IMR-90 (cell line): ENCODE results near the gene USB1. TPM values are rescaled to one million over a fixed set of nuclear protein-coding genes. Genes with fewer than 3 reads are reported as not detected.

Source experiments
- ATAC-seq: fragments of 200-7000 bp; cut with Tn5 transposase; 2 replicates; pipeline ENCODE4 v1.9.1; 2020; ENCODE audit warnings: low read depth, mild to moderate bottlenecking, moderate library complexity
- BruUV-seq: library from RNA; stranded (reverse); fragments of 400-500 nt; replicated peaks from 2 replicates; lab custom pipeline; 2021; lab: Mats Ljungman, UMichigan
- CTCF ChIA-PET: fragments of 300-600 bp; formaldehyde crosslinking; extraction: SDS; loops from one replicate; lab custom pipeline; 2021; ENCODE audit warnings: antibody characterized with exemption; lab: Yijun Ruan, JAX
- POLR2A ChIA-PET: fragments of 300-600 bp; sonication (Branson Sonifier 250); formaldehyde crosslinking; loops from one replicate; lab custom pipeline; 2022; ENCODE audit warnings: antibody characterized with exemption; ENCODE audit not compliant: unreplicated experiment; lab: Charles Lee
- DNase-seq: peaks from one replicate; pipeline ENCODE4 v3.0.0; 2013
- H2AFZ ChIP-seq: replicated peaks from 2 replicates; pipeline ENCODE3; 2013; ENCODE audit warnings: low read length, mild to moderate bottlenecking; ENCODE audit not compliant: poor library complexity
- H2AK5ac ChIP-seq: 2 replicates; pipeline ENCODE4 v1.6.1; 2013; ENCODE audit warnings: low read depth, low read length, inconsistent platforms
- H2AK9ac ChIP-seq: replicated peaks from 2 replicates; pipeline ENCODE3; 2013; ENCODE audit warnings: mild to moderate bottlenecking, low read depth, low read length, moderate library complexity; ENCODE audit not compliant: poor library complexity
- H2BK120ac ChIP-seq: 2 replicates; pipeline ENCODE4 v1.6.1; 2013; ENCODE audit warnings: low read depth, low read length, inconsistent platforms
- H2BK15ac ChIP-seq: 3 replicates; pipeline ENCODE4 v1.6.1; 2013; ENCODE audit warnings: low read depth, low read length, inconsistent platforms
- H2BK20ac ChIP-seq: 2 replicates; pipeline ENCODE4 v1.6.1; 2013; ENCODE audit warnings: low read depth, mild to moderate bottlenecking, inconsistent platforms, low read length, moderate library complexity
- H2BK5ac ChIP-seq: 2 replicates; pipeline ENCODE4 v1.6.1; 2013; ENCODE audit warnings: mild to moderate bottlenecking, low read depth, low read length, inconsistent platforms; ENCODE audit not compliant: poor library complexity, severe bottlenecking
- H3K14ac ChIP-seq: replicated peaks from 2 replicates; pipeline ENCODE4 v1.6.1; 2013; ENCODE audit warnings: low read depth, low read length, inconsistent platforms
- H3K18ac ChIP-seq: 2 replicates; pipeline ENCODE4 v1.6.1; 2013; ENCODE audit warnings: low read depth, low read length, control low read depth
- H3K23ac ChIP-seq: 2 replicates; pipeline ENCODE4 v1.6.1; 2013; ENCODE audit warnings: low read depth, low read length, inconsistent platforms
- H3K27ac ChIP-seq: 2 replicates; pipeline ENCODE4 v1.5.1; 2013; ENCODE audit warnings: mild to moderate bottlenecking, control low read depth, low read length; ENCODE audit not compliant: insufficient read depth
- H3K27me3 ChIP-seq: 2 replicates; pipeline ENCODE4 v1.6.1; 2013; ENCODE audit warnings: low read length; ENCODE audit not compliant: control insufficient read depth, insufficient read depth
- H3K36me3 ChIP-seq: 2 replicates; pipeline ENCODE4 v1.6.1; 2013; ENCODE audit warnings: low read length, mixed read lengths; ENCODE audit not compliant: control insufficient read depth, insufficient read depth
- H3K4ac ChIP-seq: 2 replicates; pipeline ENCODE4 v1.6.1; 2013; ENCODE audit warnings: low read depth, low read length, inconsistent platforms
- H3K4me1 ChIP-seq: 2 replicates; pipeline ENCODE4 v1.6.1; 2013; ENCODE audit warnings: low read length, mixed read lengths; ENCODE audit not compliant: control insufficient read depth, insufficient read depth
- H3K4me2 ChIP-seq: 2 replicates; pipeline ENCODE4 v1.6.1; 2013; ENCODE audit warnings: low read depth, mild to moderate bottlenecking, control low read depth, low read length, moderate library complexity
- H3K4me3 ChIP-seq: 2 replicates; pipeline ENCODE4 v1.5.1; 2013; ENCODE audit warnings: low read depth, mild to moderate bottlenecking, control low read depth, low read length, moderate library complexity; ENCODE audit not compliant: insufficient read depth
- H3K56ac ChIP-seq: 2 replicates; pipeline ENCODE4 v1.6.1; 2013; ENCODE audit warnings: low read length, inconsistent platforms; ENCODE audit not compliant: insufficient read depth; ENCODE audit errors: extremely low read depth
- H3K79me1 ChIP-seq, 2 experiments: 2 replicates each; pipeline ENCODE4 v1.6.1; 2013; ENCODE audit warnings: low read length in 2 of 2, inconsistent platforms in 1 of 2, low read depth in 1 of 2
- H3K9ac ChIP-seq: 2 replicates; pipeline ENCODE4 v1.6.1; 2013; ENCODE audit warnings: low read depth, low read length, control low read depth
- H3K9me1 ChIP-seq: 2 replicates; pipeline ENCODE4 v1.6.1; 2013; ENCODE audit warnings: low read length, inconsistent platforms; ENCODE audit not compliant: insufficient read depth
- H3K9me3 ChIP-seq: 2 replicates; pipeline ENCODE4 v1.6.1; 2013; ENCODE audit warnings: low read length; ENCODE audit not compliant: control insufficient read depth, insufficient read depth
- H4K20me1 ChIP-seq: 2 replicates; pipeline ENCODE4 v1.6.1; 2013; ENCODE audit warnings: low read length, inconsistent platforms; ENCODE audit not compliant: insufficient read depth
- H4K5ac ChIP-seq: 2 replicates; pipeline ENCODE4 v1.6.1; 2013; ENCODE audit warnings: mild to moderate bottlenecking, low read depth, low read length, control low read depth
- H4K8ac ChIP-seq, 2 experiments: 2 replicates each; pipeline ENCODE4 v1.6.1; 2013; ENCODE audit warnings: low read depth in 2 of 2, low read length in 2 of 2, control low read depth in 1 of 2, inconsistent platforms in 1 of 2
- H4K91ac ChIP-seq: 2 replicates; pipeline ENCODE4 v1.6.1; 2013; ENCODE audit warnings: low read depth, low read length, inconsistent platforms; ENCODE audit not compliant: insufficient read depth
- BHLHE40 ChIP-seq: fragments of 150-350 bp; IDR thresholded peaks from 2 replicates; pipeline ENCODE4 v1.6.1; 2016; ENCODE audit warnings: mild to moderate bottlenecking, low read depth, low read length
- CEBPB ChIP-seq: IDR thresholded peaks from 2 replicates; pipeline ENCODE4 v1.6.1; 2012; ENCODE audit warnings: low read depth, low read length, improper control_type of control experiment
- CHD1 ChIP-seq: IDR thresholded peaks from 2 replicates; pipeline ENCODE4 v1.6.1; 2012; ENCODE audit warnings: low read depth, low read length, improper control_type of control experiment
- CTCF ChIP-seq: conservative IDR thresholded peaks from 2 replicates; pipeline ENCODE4 v1.5.1; 2012; ENCODE audit warnings: mild to moderate bottlenecking, low read depth, low read length, improper control_type of control experiment
- FOS ChIP-seq: fragments of 150-350 bp; IDR thresholded peaks from 2 replicates; pipeline ENCODE4 v1.6.1; 2016; ENCODE audit warnings: low read depth, low read length
- MAFK ChIP-seq: IDR thresholded peaks from 2 replicates; pipeline ENCODE4 v1.6.1; 2012; ENCODE audit warnings: low read depth, low read length, improper control_type of control experiment
- MAZ ChIP-seq: IDR thresholded peaks from 2 replicates; pipeline ENCODE4 v1.6.1; 2012; ENCODE audit warnings: low read depth, mild to moderate bottlenecking, low read length, improper control_type of control experiment, moderate library complexity, borderline replicate concordance
- MXI1 ChIP-seq: IDR thresholded peaks from 2 replicates; pipeline ENCODE4 v1.6.1; 2012; ENCODE audit warnings: low read depth, mild to moderate bottlenecking, low read length, moderate library complexity, borderline replicate concordance
- NFE2L2 ChIP-seq: fragments of 150-350 bp; IDR thresholded peaks from 2 replicates; pipeline ENCODE4 v1.6.1; 2016; ENCODE audit warnings: low read depth, mild to moderate bottlenecking, low read length
- POLR2A ChIP-seq: IDR thresholded peaks from 2 replicates; pipeline ENCODE4 v1.6.1; 2012; ENCODE audit warnings: mild to moderate bottlenecking, low read depth, low read length
- RAD21 ChIP-seq: IDR thresholded peaks from 2 replicates; pipeline ENCODE4 v1.6.1; 2012; ENCODE audit warnings: low read length, improper control_type of control experiment
- RCOR1 ChIP-seq: IDR thresholded peaks from 2 replicates; pipeline ENCODE4 v1.6.1; 2012; ENCODE audit warnings: mild to moderate bottlenecking, low read length, improper control_type of control experiment; ENCODE audit not compliant: insufficient replicate concordance
- RFX5 ChIP-seq: IDR thresholded peaks from 2 replicates; pipeline ENCODE4 v1.8.0; 2012; ENCODE audit warnings: low read depth, mild to moderate bottlenecking, low read length, moderate library complexity
- SMC3 ChIP-seq: fragments of 150-350 bp; IDR thresholded peaks from 2 replicates; pipeline ENCODE4 v1.6.1; 2016; ENCODE audit warnings: low read depth, mild to moderate bottlenecking, antibody characterized with exemption, low read length, moderate library complexity
- WGBS, 2 experiments: methylation state at CpG; one replicate each; pipeline versions ENCODE4 v1.1.5 to v1.1.7; 2013; ENCODE audit warnings: missing lambda C conversion rate in 2 of 2; ENCODE audit not compliant: insufficient read length in 1 of 2; ENCODE audit errors: extremely low coverage in 2 of 2; 5-methylcytosine and 5-hydroxymethylcytosine counted together
- dilution Hi-C: fragments of 300-500 bp; cut with HindIII; formaldehyde crosslinking; loops from one replicate; pipeline ENCODE4 v1.14.3; 2018; ENCODE audit warnings: low sequenced_read_pairs; ENCODE audit not compliant: unreplicated experiment
- in situ Hi-C: fragments of 300-500 bp; cut with MboI; formaldehyde crosslinking; loops from 3 replicates; pipeline ENCODE4 v1.14.3; 2019; ENCODE audit warnings: low sequenced_read_pairs, inconsistent platforms, mixed read lengths
- intact Hi-C: fragments of 100-400 bp; cut with micrococcal nuclease; formaldehyde crosslinking; loops from 2 replicates; pipeline ENCODE4 v1.10.0; 2022
- polyA plus RNA-seq, 3 experiments: library from polyadenylated mRNA; depleted of rRNA; stranded (reverse); fragments of >200 nt; gene quantifications; 2 replicates each; pipeline ENCODE4 v1.2.3, GENCODE V29; 2012; ENCODE audit warnings: low replicate concordance in 1 of 3
- total RNA-seq: library from RNA; depleted of rRNA; stranded (reverse); fragments of >200 nt; gene quantifications from 2 replicates; pipeline ENCODE4 v1.2.3, GENCODE V29; 2012
- TF ChIP-seq, protein P1 (sequence below): fragments of 150-350 bp; IDR thresholded peaks from 2 replicates; pipeline ENCODE4 v1.6.1; 2016; ENCODE audit warnings: low read depth, mild to moderate bottlenecking, low read length, moderate library complexity, borderline replicate concordance
- TF ChIP-seq, protein P2 (sequence below): fragments of 150-350 bp; IDR thresholded peaks from 2 replicates; pipeline ENCODE4 v1.6.1; 2017; ENCODE audit warnings: mild to moderate bottlenecking, antibody characterized with exemption, low read length, low read depth

The USB1 gene
- total and polyA plus RNA-seq, 2 of the 4 experiments (the other 2 are of a cell fraction), result 45.9 to 94.9 TPM

- H2AFZ ChIP-seq, result no peak overlapping the region
- H3K23ac ChIP-seq, result no peak overlapping the region
- H4K8ac ChIP-seq, result no peak overlapping the region
- peak overlapping the region; percentile 61 for H2AK9ac ChIP-seq
- in situ Hi-C loops (no loop called here), intact Hi-C loops (no loop called here), dilution Hi-C loops (no loop called here)
- H4K91ac ChIP-seq, result no peak overlapping the region
- no peak overlapping the region for H3K14ac ChIP-seq
- TF ChIP-seq SMC3 (no peak), BHLHE40 (no peak), RAD21 (no peak), NFE2L2 (no peak), POLR2A (no peak), MXI1 (no peak), MAZ (no peak), CEBPB (no peak), MAFK (no peak), RFX5 (no peak), CHD1 (no peak), CTCF (no peak), RCOR1 (no peak), FOS (no peak)
- TF ChIP-seq, protein P1, sequence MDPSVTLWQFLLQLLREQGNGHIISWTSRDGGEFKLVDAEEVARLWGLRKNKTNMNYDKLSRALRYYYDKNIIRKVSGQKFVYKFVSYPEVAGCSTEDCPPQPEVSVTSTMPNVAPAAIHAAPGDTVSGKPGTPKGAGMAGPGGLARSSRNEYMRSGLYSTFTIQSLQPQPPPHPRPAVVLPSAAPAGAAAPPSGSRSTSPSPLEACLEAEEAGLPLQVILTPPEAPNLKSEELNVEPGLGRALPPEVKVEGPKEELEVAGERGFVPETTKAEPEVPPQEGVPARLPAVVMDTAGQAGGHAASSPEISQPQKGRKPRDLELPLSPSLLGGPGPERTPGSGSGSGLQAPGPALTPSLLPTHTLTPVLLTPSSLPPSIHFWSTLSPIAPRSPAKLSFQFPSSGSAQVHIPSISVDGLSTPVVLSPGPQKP, result no peak
- TF ChIP-seq, protein P2, sequence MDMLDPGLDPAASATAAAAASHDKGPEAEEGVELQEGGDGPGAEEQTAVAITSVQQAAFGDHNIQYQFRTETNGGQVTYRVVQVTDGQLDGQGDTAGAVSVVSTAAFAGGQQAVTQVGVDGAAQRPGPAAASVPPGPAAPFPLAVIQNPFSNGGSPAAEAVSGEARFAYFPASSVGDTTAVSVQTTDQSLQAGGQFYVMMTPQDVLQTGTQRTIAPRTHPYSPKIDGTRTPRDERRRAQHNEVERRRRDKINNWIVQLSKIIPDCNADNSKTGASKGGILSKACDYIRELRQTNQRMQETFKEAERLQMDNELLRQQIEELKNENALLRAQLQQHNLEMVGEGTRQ, result no peak
- H2BK15ac ChIP-seq, result no peak overlapping the region
- ChIA-PET CTCF (no interaction called here), POLR2A (no interaction called here)
- H3K56ac ChIP-seq, result no peak overlapping the region
- H3K27me3 ChIP-seq, result peaks cover 5% of the 10 kb centered on the region; the same call in 1 of the 2 replicates
- H3K79me1 ChIP-seq, result no peaks in the 10 kb centered on the region
- H3K36me3 ChIP-seq, result no peaks in the 10 kb centered on the region
- no peak overlapping the region for H2BK5ac ChIP-seq
- H3K4me1 ChIP-seq, result no peaks in the 10 kb centered on the region
- H3K27ac ChIP-seq, result no peak overlapping the region
- no peak overlapping the region for H4K5ac ChIP-seq
- 73% methylated on average over 3 of the region's 14 CpGs; no CpG with 5 or more reads in 1 of the 2 experiments for WGBS, 2 experiments
- no peak overlapping the region for H3K18ac ChIP-seq
- H2AK5ac ChIP-seq, result no peak overlapping the region
- H3K4me2 ChIP-seq, result no peak overlapping the region
- no peak overlapping the region for H2BK120ac ChIP-seq
- no TSS peak for BruUV-seq
- H3K4me3 ChIP-seq, result no peak overlapping the region
- H4K20me1 ChIP-seq, result no peaks in the 10 kb centered on the region
- H3K4ac ChIP-seq, result no peak overlapping the region
- no peak for ATAC-seq
- DNase-seq, result no peak
- no peak overlapping the region for H2BK20ac ChIP-seq
- H3K9ac ChIP-seq, result no peak overlapping the region
- no peaks in the 10 kb centered on the region; the same call in 1 of the 2 replicates for H3K9me1 ChIP-seq
- H3K9me3 ChIP-seq, result no peaks in the 10 kb centered on the region
Measured at GRCh38 chr16:58040945-58041627, 39.9 kb downstream of the USB1 start.
